Fibroblast of peridontal ligament (primary cell): ENCODE measurements around the gene MIER3.

Source experiments
- DNase-seq: peaks from one replicate; pipeline ENCODE4 v3.0.0-alpha.2; 2010; ENCODE audit errors: extremely low read depth

The MIER3 gene

DNA sequence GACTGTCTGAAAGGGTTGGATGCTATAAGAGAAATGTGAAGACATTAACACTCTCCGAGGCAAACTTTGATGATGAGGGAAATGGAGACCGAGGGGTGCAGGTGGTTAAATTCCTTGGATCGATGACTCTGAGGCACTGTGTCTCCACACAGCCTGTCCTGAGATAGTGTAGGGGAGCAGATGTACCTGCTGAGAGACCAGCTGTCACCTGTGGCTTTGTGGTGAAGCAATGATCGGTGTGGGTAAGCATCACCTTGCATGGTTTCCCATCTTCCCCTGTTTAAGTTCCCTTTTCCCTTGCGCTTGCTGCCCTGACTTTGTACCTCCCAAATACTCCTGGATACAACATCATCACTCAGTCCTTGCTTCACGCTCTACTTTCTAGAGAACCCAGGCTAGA, 9.8 kb upstream of the MIER3 start:
- DNase-seq: no peak

DNA sequence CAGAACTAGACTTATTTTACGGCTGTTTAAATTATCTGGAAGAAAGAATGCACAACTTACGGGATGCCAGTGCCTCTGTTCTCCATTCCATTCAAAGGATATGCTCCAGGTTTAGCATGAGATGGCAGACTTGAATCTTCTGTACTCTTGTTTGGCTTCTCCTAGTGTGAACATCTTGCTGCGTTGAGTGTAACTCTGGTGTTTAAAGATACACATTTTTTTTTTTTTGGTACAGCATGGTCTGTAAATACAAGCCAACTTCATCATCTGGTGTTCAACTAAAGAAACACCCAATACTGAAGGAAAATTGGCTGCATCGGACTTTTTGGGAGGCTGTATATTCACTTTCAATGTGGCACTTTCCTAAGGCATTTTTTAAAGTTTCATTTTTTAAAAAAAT, 7.4 kb upstream of the MIER3 start:
- DNase-seq: no peak

DNA sequence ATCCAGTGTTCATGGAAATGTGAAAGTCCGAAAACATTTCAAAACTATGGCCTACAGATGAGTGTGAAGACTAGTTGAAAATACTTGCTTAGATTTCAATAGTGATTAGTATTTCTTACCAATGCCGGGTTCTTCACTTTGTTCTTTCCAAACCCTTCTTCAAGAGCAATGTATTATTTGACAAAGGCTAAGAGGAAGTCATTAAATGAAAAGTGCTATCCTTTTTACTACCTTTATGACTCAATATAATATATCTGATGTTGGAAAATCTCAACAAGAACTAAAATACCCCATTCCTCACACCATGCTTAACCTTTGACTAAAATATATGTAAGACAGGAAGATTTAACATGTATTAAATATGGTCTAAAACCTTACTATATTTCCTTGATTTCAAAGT, 6.7 kb upstream of the MIER3 start:
- DNase-seq: no peak

DNA sequence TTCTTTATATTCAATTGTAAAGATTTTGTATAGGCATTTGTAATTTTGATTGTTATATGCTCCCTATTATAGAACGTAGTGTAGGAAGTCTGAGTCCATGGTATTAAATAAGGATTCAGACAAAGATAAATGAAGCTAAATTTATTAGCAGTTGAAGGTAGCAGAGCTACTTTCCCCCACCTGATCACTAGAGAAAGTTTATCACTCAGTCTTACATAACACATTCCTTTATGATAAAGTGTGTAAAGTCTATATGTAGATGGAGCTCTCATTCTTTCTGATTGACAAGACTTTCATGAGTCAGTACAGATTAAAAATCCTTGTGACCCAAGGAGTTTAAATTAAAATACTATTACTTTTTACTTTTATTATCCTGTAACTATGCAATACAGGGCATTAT, 2.3 kb upstream of the MIER3 start:
- DNase-seq: no peak

DNA sequence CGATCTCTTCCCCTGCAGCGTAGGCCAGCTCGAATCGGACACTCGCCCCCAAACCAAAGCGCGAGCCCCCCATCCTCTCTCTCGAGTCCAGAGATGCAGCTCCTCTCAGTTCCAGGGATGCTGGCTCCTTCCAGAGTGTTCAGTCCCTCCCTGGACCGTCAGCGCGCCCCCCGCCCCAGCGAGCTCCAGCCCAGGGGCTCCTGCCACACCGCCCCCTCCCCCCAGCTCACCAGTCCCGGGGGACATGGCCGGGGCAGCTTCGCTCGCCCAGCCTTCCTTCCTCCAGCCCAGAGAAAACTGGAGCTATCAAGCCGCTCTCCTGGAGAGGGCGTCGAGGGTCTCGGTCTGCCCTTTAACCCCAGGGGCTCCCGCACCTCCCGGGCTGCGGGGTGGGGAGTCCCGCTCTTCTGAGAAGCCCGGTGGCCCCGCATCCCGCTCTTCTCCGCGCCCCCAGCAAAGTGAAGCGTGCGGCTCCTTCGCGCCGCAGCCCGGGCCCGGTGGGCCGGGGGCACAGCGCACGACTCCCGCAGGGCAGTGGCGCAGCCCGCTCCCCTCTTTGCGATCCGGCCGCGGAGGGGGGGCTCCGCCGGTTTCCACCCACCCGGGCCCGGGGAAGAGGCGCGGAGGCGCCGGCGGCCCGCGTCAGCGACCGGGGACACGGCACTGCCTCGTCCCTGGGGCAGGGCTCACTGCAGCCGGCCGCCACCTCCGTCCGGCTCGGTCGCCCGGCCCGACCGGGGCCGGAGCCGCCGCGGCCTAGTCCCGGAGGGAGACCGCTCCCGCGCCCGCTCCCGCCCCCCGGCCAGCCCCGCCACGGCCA, 587 bp downstream of the MIER3 start:
- DNase-seq: peak; percentile 19

DNA sequence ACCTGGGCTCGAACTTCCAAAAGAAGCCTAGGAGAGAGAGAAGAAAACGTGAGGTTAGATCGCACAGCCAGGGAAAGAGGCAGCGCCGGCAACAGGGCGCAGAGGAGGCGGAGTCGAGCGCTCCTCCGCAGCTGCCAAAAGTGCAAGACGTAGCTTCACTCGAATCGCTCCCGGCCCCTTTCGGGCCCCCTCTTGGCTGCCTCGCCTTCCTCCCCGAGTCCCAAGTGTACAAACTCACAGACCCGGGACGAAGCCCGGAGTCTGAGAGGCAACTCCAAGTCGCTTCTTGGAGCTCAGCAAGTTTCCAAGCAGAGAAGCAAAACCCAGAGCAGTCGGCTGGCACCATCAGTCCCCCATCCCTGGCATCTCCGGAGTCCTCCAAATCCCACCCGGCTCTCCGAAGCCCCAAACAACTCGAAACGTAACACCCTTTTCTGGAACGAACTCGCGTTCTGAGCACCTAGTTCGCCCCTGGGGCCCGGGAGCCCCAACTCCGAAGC, 1.2 kb downstream of the MIER3 start:
- DNase-seq: peak; percentile 78

DNA sequence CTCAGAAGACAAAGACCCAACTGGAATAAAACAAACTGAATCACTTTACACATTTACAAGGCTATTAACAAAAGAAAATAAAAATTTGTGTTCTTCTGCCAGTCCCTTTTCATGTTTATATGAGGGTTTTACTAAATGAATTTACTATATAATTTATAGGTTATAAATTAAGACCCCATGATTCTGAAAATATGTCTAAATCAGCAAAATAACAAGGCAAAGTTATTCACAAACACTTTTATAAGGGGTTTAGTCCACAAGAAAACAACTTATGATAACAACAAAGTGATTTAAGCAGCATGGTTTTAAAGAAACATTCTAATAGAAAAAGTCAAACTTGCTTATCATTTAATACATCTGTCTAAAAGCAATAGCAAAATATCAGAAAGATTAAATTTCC, 4.9 kb downstream of the MIER3 start:
- no peak for DNase-seq

DNA sequence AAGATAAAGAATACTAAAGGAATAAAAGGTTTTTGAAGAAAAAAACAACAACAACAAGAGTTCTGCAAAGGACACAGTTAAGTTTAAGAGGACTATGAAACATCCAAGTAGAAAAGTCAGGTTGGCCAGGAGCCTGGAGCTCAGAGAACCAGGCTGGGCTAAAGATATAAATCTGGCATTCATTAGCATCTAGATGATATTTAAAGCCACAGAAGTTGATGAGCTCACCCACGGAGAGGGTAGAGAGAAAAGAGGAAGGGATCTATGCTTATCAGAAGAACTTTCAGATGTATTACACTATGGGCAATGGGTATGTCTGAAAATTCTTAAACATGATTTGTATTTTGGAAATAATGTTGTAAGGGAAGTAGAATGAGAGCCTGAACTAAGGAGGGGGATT, 9.9 kb downstream of the MIER3 start:
- DNase-seq: peak; percentile 93

DNA sequence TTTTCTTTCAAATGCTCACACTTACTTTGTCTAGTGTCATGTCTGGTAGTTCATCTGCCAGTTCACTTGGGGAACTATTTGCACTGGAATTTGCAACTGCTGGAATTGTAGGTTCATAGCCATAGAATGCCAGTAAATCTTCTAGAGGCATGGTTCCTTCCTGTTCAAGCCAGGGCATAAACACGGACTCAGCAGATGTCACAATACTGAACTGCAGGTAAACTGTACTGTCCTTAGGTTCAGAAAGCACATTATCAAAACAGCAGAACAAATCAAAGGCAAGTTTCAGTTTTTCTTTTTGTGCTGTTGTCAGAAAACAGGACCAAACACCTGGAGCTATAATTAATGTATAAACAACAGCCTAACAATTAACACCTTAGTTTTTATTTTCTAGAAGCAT, 13.1 kb downstream of the MIER3 start:
- DNase-seq: no peak

DNA sequence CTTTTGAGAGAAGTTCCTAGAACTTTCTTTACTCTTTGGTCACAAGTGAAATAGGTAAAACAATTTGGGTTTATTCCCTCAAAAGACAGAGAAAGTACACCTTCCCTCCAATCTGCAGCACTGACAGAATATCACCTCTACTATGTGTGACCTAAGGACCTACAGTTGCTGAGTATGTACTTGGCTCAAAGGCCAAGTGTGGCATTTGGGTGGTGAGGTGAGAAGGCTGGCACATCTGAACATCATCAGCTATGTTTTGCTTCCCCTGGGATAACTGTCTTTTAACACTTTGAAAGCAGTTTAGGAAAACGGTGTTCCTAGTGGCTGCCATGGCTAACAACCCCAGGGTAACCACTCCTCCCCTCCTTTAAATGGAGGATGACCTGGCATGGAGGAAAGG, 17.6 kb downstream of the MIER3 start:
- DNase-seq: no peak

DNA sequence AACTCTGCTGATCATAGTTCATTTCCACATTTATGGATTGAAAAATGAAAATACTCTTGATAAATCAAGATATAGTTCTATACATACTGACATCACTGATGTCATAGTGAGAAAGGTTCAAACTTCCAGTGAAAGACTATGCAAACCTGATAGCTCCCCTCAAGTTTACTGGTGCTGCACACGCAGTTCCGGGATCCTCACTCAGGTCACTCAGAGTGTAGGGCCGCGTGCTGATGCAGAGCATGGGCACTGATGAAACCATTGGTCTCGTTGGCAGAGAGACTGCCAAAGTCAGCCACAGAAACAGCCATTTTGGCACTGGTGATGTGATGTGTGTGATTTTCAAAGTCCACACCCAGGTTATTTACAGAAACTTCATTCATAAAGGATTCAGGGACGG, 29.0 kb downstream of the MIER3 start:
- no peak for DNase-seq

DNA sequence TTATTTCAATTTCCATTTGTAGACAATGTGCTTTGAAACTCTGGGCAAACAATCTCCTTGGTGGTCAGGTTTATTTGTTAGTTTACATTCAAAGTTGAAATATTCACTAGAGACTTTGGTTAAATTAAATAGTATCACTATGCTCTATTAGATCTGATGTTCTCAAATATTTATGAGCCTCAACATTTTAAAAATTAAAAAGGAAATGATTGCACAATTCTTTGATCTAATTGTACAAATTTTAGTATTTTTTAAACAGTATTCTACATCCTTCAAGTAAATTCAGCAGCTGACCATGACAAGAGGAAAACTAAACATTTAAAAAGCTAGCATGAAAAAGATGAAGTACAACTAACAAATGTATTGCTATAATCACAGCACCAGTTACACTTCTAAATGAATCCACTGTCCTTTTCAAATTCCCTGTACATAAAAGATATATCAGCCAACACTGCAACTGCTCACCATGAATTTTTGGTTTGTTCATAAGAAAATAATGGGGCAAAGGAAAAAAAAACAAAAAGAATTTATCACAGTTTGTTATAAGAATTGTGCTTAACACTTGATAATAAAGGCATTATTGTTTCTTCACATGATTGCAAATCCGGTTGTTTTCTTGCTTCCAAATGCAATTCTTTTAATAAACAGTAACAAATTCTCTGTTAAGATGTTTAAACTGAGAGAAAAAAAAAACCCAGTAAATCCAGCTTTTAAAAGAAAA, 31.8 kb downstream of the MIER3 start:
- DNase-seq: no peak

DNA sequence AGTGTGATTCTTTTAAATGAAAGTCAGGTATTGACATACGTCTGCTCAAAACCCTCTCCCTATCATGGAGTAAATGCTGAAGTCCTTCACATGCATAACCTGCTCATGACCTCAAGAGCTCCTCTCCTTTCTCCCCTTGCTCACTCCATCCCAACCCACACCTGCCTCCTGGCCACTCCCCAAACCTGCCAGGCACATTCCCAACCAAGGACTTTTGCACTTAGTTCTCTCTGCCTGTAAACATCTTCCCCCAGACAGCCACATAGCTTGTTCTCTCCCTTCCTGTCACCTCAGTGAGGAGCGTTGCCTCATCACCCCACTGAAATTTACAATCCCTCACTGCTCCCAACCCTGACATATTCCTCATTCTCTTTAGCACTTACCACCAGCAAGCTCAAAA, 33.9 kb downstream of the MIER3 start:
- DNase-seq: no peak

DNA sequence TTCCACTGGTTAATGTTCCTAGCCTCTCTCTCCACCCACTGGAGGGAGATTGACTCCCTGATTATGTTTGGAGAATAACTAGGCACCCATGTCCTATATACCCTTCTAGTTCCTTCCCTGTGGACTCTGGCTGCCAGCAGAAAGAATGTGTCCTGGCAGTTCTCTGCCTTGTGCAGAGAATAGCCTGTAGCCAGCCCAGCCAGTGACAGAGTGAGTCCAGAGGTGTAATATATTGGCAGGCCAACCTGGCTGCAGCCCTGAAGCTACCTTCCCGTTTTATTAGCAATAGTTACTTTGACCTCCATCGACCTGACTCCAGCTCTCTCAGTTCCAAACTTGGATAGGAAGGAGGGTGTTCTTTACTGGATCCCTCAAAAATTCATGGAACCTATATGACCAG, 34.4 kb downstream of the MIER3 start:
- DNase-seq: no peak

DNA sequence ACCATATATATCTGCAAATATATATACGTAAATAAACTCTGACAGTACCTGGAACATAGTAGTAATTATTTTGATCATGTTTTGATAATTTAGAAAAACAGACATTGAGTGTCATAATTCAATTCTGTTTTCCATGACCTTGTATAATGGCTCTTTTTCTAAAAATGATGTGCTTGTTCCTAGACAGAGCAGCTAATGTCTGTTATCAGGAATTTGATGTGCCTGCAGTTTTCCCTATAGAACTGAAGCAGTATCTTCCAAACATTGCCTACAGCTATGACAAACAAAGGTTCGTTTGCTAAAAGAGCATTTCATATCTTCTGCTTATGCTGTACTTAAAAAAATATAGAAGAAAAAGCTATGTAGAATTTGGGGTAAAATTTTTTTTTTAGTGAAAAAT, 37.2 kb downstream of the MIER3 start:
- no peak for DNase-seq

DNA sequence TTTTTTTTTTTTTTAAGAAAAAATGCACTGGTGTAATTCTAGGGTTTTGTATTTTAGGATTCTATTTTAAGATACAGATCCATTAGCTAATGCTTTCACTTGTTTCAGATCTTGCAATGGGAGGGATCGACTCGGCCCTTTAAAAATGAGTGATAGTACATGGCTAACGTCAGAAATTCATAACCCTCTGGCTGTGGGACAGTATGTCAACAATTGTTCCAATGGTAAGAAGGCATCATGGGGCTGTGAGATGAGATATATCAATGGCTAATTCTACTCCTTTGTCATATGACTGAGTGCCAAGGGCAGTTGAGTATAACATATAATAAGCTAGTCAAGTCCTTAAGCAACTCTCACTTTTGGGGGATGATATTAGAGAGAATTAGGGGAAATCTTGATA, 38.2 kb downstream of the MIER3 start:
- no peak for DNase-seq

DNA sequence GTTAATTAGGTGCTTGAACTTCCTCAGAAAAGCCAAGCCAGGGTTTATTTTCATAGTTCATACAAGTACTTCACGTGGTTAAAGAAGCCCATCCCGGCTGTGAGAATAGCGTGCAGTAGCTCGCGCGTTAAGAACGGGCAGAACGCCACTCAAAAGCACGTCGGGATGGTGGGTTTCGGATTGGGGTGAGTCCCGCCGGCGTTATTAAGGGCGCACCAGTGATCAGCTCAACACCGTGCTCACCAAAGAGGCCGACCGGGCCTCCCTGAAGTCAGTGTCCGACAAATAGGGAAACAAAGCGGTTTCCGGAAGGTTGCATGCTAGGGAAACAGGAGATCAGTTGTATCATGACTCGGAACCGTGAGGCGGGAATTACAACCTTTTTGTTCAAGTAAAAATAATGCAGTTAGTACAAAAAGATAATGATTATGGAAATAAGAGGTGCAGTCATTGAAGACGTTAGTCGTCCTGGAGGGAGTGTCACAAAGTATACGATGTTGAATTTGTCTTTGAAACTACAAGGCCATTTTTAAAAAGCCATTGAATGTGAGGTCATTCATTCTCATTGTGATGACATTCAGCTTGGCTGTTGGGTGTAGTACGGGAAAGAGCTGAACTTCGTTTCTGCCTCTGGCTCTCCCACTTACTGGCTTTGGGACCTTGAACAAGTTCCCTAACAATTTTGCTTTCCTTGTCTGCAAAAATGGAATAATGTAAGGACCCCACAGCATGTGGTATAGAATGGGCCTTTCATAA, 41.5 kb downstream of the MIER3 start:
- no peak for DNase-seq

DNA sequence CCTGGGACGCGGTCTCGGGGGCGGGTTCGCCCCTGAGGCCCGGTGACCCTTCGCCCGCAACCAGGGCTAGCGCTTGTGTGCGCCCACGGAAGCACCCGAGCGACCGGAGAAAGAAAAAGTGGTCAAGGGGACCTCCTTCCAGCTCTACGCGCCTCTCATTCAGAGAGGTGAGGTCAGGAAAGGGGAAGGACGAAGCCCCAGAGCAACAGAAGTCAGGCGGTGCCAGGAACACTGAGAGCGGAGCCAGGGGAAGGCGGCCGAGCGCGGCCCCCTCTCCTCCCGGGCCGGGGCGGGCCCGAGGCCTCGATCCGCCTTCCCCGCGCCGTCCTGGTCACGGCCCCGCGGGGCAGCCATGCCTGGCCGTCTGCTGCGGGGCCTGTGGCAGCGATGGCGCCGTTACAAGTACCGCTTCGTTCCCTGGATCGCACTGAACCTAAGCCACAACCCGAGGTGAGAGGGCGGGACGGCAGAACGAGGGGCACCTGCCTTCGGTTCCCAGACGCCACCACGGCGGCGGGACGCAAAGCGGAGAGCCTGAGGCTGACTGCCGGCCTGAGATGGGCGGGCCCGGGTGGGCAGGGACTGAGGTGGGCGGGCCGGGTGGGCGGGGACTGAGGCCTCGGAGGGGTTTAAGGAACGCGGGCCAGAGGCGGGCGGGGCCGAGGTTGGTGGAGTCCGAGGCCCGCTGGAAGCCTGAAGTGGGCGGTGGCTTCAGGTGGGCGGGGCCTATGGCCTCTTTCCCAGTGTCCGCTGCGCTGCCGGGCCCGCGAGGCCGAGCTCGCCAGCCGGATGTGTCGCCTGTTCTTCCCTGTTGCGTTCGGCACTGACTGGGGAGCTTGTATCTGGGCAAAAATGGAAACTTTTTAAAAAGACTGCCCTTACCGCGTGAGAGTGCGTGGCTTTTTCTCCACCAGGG, 42.4 kb downstream of the MIER3 start, which contains the start of gene SETD9:
TSS of gene SETD9 (plus strand) at position 303 of the 916 bp plus-strand sequence. CDS start at position 353, 50 bp downstream.
- peak; percentile 94 for DNase-seq

DNA sequence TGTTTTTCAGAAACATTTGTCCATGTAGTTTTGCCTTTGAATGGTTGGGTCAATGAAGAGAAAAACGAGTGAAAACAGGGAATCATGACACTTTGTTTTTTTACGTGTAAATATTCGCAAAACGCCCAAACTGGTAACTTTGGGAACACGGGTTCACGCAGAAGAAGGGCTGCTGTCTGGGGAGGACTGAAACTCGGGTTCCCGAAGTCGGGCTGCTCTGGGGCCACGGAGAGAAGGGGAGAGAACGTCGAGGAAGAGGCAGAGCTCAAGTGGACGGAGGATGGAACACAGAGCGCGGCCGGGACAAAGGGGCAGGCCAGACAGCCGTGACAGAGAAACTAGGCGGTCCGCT, 43.0 kb downstream of the MIER3 start:
- DNase-seq: no peak

DNA sequence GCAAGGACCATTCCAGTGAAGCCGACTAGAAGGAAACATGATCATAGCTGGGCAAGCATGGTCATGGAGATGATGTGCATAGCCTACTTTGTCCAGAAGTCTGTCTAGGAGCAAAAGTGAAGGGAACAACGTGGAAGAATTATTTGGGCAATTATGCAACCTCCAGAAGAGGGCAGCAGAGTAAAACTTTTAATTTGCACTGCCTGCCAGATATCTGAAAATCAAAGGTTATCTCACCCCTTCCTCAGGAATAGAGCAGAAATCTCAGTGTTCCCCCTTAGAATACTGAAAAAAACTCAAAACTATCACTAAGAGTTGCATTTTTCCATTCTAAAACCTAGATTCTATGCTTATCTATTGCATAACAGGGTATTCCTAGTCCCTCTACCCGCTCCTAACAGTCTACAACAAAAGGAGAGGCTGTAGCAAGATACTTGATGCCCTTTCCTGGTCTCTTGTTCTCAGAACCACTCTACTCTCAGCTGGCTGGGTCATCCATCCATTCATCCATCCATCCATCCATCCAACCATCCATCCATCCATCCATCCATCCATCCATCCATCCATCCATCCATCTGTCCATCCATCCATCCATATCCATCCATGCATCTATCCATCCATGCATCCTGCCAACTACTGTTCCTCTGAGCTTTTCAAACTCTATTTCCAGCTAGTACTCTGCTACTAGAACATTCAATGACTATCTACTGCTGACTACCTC, 50.9 kb downstream of the MIER3 start:
- DNase-seq: peak; percentile 69

DNA sequence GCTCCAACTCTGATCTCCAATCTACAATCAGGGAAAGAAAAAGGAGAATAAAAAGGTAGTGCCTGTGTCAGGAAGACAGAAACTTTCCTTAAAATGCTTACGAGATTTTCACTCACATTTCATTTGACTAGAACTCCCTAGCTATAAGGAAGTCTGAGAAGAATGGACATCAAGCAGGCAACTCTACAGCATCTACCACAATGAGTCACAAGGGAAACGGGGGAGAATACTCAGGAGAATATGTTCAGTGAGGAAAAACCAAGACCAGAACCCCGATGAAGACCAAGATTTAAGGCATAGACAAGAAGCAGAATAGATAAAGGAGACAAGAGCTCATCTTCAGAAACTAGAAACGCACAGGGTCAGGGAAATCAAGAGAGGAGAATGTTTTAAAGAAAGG, 51.5 kb downstream of the MIER3 start:
- DNase-seq: peak; percentile 18
